ENCODE measurements around the gene CLPX.

DNA sequence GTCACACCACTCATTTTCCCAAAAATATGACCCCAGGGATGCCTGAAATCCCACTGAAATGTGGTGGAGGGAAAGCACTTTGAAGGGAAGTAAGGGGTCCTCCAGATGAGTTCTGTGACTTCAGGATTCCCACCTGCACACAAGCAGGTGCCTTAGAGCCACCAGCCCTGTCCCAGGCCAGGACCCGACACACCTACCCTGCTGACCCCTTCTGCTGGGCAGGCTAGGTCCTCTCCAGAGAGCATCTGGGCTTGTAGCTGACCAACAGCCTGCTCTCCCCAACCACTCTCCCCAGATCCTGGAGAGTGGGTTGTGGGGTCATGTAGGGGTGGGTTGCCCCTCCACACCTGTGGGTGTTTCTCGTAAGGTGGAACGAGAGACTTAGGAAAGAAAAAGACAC, 41.1 kb upstream of the CLPX start:
- TF ChIP-seq, protein P1, sequence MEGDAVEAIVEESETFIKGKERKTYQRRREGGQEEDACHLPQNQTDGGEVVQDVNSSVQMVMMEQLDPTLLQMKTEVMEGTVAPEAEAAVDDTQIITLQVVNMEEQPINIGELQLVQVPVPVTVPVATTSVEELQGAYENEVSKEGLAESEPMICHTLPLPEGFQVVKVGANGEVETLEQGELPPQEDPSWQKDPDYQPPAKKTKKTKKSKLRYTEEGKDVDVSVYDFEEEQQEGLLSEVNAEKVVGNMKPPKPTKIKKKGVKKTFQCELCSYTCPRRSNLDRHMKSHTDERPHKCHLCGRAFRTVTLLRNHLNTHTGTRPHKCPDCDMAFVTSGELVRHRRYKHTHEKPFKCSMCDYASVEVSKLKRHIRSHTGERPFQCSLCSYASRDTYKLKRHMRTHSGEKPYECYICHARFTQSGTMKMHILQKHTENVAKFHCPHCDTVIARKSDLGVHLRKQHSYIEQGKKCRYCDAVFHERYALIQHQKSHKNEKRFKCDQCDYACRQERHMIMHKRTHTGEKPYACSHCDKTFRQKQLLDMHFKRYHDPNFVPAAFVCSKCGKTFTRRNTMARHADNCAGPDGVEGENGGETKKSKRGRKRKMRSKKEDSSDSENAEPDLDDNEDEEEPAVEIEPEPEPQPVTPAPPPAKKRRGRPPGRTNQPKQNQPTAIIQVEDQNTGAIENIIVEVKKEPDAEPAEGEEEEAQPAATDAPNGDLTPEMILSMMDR (IDR thresholded peaks at IDR 0.05) = no peak
- no peak for TF ChIP-seq EZH2 (IDR thresholded peaks at IDR 0.05; ENCODE audit: borderline replicate concordance, insufficient read depth, low read depth, low read length, poor library complexity, severe bottlenecking)
